PC-3 (cell line): ENCODE measurements around the gene CMTM6. TPM values are rescaled to one million over a fixed set of nuclear protein-coding genes. Genes with fewer than 3 reads are reported as not detected.

Source experiments
- ATAC-seq: fragments of 200-7000 bp; cut with Tn5 transposase; 2 replicates; pipeline ENCODE4 v1.9.1; 2020; ENCODE audit warnings: mild to moderate bottlenecking, moderate library complexity
- BruUV-seq: library from RNA; stranded (reverse); fragments of 400-500 nt; replicated peaks from 2 replicates; lab custom pipeline; 2021; lab: Mats Ljungman, UMichigan
- CTCF ChIA-PET: fragments of 300-600 bp; sonication (Branson Sonifier 250); formaldehyde crosslinking; loops from one replicate; lab custom pipeline; 2022; ENCODE audit warnings: antibody characterized with exemption; lab: Charles Lee
- POLR2A ChIA-PET: fragments of 300-600 bp; sonication (Branson Sonifier 250); formaldehyde crosslinking; loops from one replicate; lab custom pipeline; 2022; ENCODE audit warnings: antibody characterized with exemption; ENCODE audit not compliant: unreplicated experiment; lab: Charles Lee
- DNase-seq: peaks from one replicate; pipeline ENCODE4 v3.0.0-alpha.2; 2015
- H2AFZ ChIP-seq: fragments of 300-600 bp; sonication (generic); 2 replicates; pipeline ENCODE4 v1.6.0; 2016; ENCODE audit warnings: antibody characterized with exemption, low read length
- H3F3A ChIP-seq: fragments of 300-600 bp; sonication (generic); one replicate; pipeline ENCODE4 v1.6.0; 2017; ENCODE audit warnings: antibody characterized with exemption, low read length, control low read depth, mild to moderate bottlenecking; ENCODE audit not compliant: unreplicated experiment
- H3K27ac ChIP-seq: fragments of 300-600 bp; sonication (generic); 2 replicates; pipeline ENCODE4 v1.5.1; 2016; ENCODE audit warnings: mild to moderate bottlenecking, low read length
- H3K27me3 ChIP-seq: fragments of 300-600 bp; sonication (generic); 2 replicates; pipeline ENCODE4 v1.6.1; 2016; ENCODE audit warnings: low read length, mixed read lengths
- H3K36me3 ChIP-seq: fragments of 300-600 bp; sonication (generic); 2 replicates; pipeline ENCODE4 v1.6.1; 2016; ENCODE audit warnings: low read depth, mixed run types, low read length, mixed read lengths
- H3K4me1 ChIP-seq: fragments of 300-600 bp; sonication (generic); 2 replicates; pipeline ENCODE4 v1.5.1; 2016; ENCODE audit warnings: low read length; ENCODE audit not compliant: insufficient read depth
- H3K4me2 ChIP-seq: fragments of 300-600 bp; sonication (generic); 2 replicates; pipeline ENCODE4 v1.6.0; 2016; ENCODE audit warnings: low read length
- H3K4me3 ChIP-seq: fragments of 300-600 bp; sonication (generic); 2 replicates; pipeline ENCODE4 v1.5.1; 2016; ENCODE audit warnings: mild to moderate bottlenecking, low read length, mixed read lengths
- H3K79me2 ChIP-seq: fragments of 300-600 bp; sonication (generic); 2 replicates; pipeline ENCODE4 v1.6.1; 2017; ENCODE audit warnings: low read length, mixed read lengths
- H3K9ac ChIP-seq: fragments of 300-600 bp; sonication (generic); 2 replicates; pipeline ENCODE4 v1.6.0; 2016; ENCODE audit warnings: mild to moderate bottlenecking, low read length
- H3K9me2 ChIP-seq: fragments of 300-600 bp; sonication (generic); replicated peaks from 2 replicates; pipeline ENCODE4 v1.6.1; 2016; ENCODE audit warnings: mixed run types, low read length, mixed read lengths
- H3K9me3 ChIP-seq: fragments of 300-600 bp; sonication (generic); 2 replicates; pipeline ENCODE4 v1.6.1; 2016; ENCODE audit warnings: low read length, mixed read lengths
- H4K20me1 ChIP-seq: fragments of 300-600 bp; sonication (generic); 2 replicates; pipeline ENCODE4 v1.6.1; 2016; ENCODE audit warnings: low read length, mixed read lengths
- CTCF ChIP-seq: fragments of 300-600 bp; sonication (generic); conservative IDR thresholded peaks from 2 replicates; pipeline ENCODE4 v1.5.1; 2017; ENCODE audit warnings: antibody characterized with exemption, low read depth, mild to moderate bottlenecking, low read length
- EZH2 ChIP-seq: fragments of 300-600 bp; sonication (generic); IDR thresholded peaks from one replicate; pipeline ENCODE4 v1.6.1; 2017; ENCODE audit warnings: antibody characterized with exemption, mild to moderate bottlenecking, low read length; ENCODE audit not compliant: unreplicated experiment
- EZH2phosphoT487 ChIP-seq: fragments of 300-600 bp; sonication (generic); IDR thresholded peaks from 2 replicates; pipeline ENCODE4 v1.6.1; 2018; ENCODE audit warnings: mild to moderate bottlenecking, antibody characterized with exemption, low read length, borderline replicate concordance
- intact Hi-C: fragments of 100-400 bp; cut with micrococcal nuclease; formaldehyde crosslinking; loops from 2 replicates; pipeline ENCODE4 v1.9.0; 2023
- total RNA-seq: library from RNA; depleted of rRNA; stranded (reverse); fragments of >200 nt; gene quantifications from 2 replicates; pipeline ENCODE4 v1.2.3, GENCODE V29; 2014

CMTM6 gene
- total RNA-seq, 1 experiment from 2014 or later: 67.4 TPM

GRCh38 chr3:32532434-32532833, 29.8 kb upstream of the CMTM6 start:
- TF ChIP-seq EZH2phosphoT487: no peak
- TF ChIP-seq EZH2: no peak
- TF ChIP-seq CTCF: no peak
- Histone ChIP-seq H3K4me3 (no peak overlapping the region), H3K4me1 (no peaks in the 10 kb centered on the region), H3K27me3 (no peaks in the 10 kb centered on the region), H3K27ac (no peak overlapping the region), H3K79me2 (no peaks in the 10 kb centered on the region), H4K20me1 (no peaks in the 10 kb centered on the region), H3K9me3 (no peaks in the 10 kb centered on the region), H3K36me3 (peaks cover 33% of the 10 kb centered on the region), H3K4me2 (no peak overlapping the region), H3K9ac (no peak overlapping the region), H3K9me2 (no peaks in the 10 kb centered on the region), H3F3A (no peaks in the 10 kb centered on the region), H2AFZ (no peak overlapping the region)
- intact Hi-C loops: no loop called here
- no TSS peak for BruUV-seq
- POLR2A ChIA-PET: no interaction called here
- no peak for DNase-seq
- ATAC-seq: no peak
- CTCF ChIA-PET: no interaction called here

DNA sequence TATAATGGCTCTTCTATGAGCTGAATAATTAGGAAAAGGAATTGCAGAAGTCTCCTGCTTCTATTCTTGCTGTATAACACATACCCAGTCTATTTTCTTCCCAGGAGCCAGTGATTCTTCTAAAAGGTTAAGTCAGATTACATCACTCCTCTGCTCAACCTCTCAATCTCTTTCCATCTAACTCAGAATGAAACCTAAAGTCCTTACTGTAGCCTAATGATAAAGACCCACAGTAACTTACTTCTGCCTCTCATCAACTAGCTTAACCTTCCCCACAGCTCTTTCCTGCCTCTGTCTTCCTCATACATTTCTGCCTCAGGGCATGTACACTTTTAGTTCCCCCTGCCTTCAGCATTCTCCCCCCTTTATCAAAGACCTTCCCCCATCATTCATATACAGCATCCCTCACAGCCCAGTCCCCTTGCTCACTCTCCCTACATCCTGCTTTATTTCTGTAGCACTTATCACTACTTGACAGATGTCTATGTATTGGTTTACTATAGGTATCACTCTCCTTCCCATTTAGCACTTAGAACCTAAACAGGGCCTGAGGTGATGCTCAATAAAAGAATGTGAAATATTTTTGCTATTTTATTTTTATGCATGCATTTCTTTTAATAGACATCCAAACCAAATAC, 28.5 kb upstream of the CMTM6 start:
- Histone ChIP-seq H3K4me2 (no peak overlapping the region), H3K27ac (no peak overlapping the region), H3F3A (no peaks in the 10 kb centered on the region), H3K4me1 (no peaks in the 10 kb centered on the region), H3K4me3 (no peak overlapping the region), H3K9me2 (no peaks in the 10 kb centered on the region), H3K9me3 (no peaks in the 10 kb centered on the region), H2AFZ (no peak overlapping the region), H4K20me1 (no peaks in the 10 kb centered on the region), H3K27me3 (no peaks in the 10 kb centered on the region), H3K79me2 (no peaks in the 10 kb centered on the region), H3K9ac (no peak overlapping the region), H3K36me3 (peaks cover 42% of the 10 kb centered on the region)
- CTCF ChIA-PET: no interaction called here
- DNase-seq (no peak), ATAC-seq (no peak)
- intact Hi-C loops: no loop called here
- no peak for TF ChIP-seq CTCF
- no peak for TF ChIP-seq EZH2phosphoT487
- no peak for TF ChIP-seq EZH2
- POLR2A ChIA-PET: no interaction called here
- no TSS peak for BruUV-seq

- H3K36me3 ChIP-seq: peaks cover 31% of the 10 kb centered on the region
- CTCF ChIA-PET: no interaction called here
- H3K9me2 ChIP-seq: no peaks in the 10 kb centered on the region
- ATAC-seq (no peak), DNase-seq (no peak)
- POLR2A ChIA-PET: no interaction called here
- H3K9ac ChIP-seq: no peak overlapping the region
- H3K4me1 ChIP-seq: no peaks in the 10 kb centered on the region
- BruUV-seq: no TSS peak
- intact Hi-C loops: no loop called here
- H3K27ac ChIP-seq: no peak overlapping the region
- no peak overlapping the region for H2AFZ ChIP-seq
- H3K4me2 ChIP-seq: no peak overlapping the region
- H3K79me2 ChIP-seq: no peaks in the 10 kb centered on the region
- no peaks in the 10 kb centered on the region for H4K20me1 ChIP-seq
- H3K4me3 ChIP-seq: no peak overlapping the region
- no peak for TF ChIP-seq EZH2phosphoT487
- no peak for TF ChIP-seq EZH2
- TF ChIP-seq CTCF: no peak
- H3F3A ChIP-seq: no peaks in the 10 kb centered on the region
- no peaks in the 10 kb centered on the region for H3K9me3 ChIP-seq
- H3K27me3 ChIP-seq: no peaks in the 10 kb centered on the region
Measured at GRCh38 chr3:32525720-32526119, 23.1 kb upstream of the CMTM6 start.
